HG03066 (cell line): ENCODE data around the gene GFER.

ENCODE experiments used
- ATAC-seq: cut with Tn5 transposase; IDR thresholded peaks from one replicate; pipeline ENCODE4 v1.9.1; 2021; ENCODE audit warnings: low read depth; ENCODE audit not compliant: unreplicated experiment

GFER gene

DNA sequence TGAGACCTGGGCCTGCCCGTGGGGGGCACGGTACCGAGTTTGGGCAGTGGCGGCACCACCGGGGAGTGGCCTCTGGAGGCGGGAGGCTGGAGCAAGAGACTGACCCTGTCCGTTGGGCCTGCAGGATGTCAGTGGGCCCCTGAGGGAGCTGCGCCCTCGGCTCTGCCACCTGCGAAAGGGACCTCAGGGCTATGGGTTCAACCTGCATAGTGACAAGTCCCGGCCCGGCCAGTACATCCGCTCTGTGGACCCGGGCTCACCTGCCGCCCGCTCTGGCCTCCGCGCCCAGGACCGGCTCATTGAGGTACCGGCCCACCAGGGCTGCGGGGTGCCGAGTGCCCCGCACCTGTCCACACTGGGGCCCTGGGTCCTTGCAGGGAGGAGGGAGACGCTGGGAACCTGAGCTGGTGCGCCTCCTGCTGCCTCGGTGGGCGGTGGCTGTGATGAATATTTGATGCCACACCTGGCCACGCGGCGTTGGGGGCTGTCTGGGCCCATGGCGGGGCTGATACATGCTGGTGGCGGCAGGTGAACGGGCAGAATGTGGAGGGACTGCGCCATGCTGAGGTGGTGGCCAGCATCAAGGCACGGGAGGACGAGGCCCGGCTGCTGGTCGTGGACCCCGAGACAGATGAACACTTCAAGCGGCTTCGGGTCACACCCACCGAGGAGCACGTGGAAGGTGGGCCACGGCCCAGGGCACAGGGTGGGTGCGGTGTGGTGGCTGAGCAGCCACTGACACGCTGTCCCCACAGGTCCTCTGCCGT lies 52.4 kb downstream of the GFER start:
- ATAC-seq, result no peak

- no peak for ATAC-seq
These were observed 53.1 kb downstream of the GFER start for GRCh38 chr16:2037115-2037514.
